HG03066 (cell line): ENCODE measurements around the gene SV2A.
A peak's percentile ranks its signal among the peaks of the same experiment; 100 is the strongest.

Source experiments
- ATAC-seq: cut with Tn5 transposase; IDR thresholded peaks from one replicate; pipeline ENCODE4 v1.9.1; 2021; ENCODE audit warnings: low read depth; ENCODE audit not compliant: unreplicated experiment

Gene SV2A

DNA sequence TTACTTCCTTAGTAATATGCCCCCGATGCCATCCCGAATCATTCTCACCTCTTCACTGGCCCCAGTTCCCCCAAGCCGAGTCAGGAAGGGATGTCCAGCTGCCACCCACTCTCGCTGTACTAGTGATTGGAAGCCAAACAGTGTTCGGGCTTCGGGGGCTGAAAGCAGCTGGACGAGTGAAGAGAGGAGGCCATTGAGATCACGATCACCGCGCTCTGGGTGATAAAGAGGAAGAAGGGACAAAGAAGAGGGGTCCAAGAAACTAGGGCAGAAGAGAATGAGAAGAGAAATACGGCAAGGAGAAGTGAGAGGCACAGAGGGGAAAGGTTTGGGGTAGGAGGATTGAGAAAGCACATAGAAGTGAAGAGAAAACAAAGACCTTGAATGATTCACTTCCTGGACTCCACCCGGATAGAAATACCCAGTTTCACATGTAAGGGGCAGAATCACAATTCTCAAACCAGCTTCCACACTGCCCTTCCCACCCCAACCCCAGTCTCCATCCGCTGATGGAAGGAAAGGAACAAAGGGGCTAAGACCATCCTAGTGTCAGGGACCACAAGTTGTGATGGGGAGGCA, 13.7 kb upstream of the SV2A start:
- ATAC-seq, result no peak

DNA sequence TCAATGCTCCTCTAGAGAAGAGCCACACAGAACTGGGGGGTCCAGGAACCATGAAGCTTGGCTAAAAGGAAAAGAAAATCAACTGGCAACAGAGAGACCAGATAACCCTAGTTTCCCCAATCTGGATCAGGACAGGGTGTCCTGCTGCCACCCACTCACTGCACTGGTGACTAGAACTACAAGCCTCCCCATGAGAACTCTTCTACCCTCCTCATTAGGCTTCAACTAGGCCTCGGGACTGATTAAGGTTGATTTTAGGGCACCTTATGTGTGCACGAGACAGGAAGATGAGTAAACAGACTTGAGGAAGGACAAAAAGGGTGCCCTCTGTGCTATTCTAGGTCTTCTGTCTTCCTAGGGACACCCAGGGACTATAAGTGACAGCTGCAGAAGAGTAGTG, 12.2 kb upstream of the SV2A start:
- no peak for ATAC-seq

DNA sequence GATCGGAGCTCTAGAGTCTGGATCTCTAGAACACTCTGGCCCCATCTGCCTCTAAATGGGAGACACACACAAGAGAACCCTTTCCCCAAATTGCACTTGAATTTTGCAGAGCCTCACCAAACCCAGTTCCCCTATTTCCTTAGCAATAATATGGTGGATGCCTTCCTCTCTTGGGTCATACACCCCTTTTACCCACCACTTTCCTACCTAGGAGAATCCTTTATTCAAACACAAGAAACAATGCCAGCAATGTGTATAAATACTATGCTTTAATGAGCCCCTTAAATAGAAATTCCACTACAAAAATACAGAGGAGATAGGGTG, 10.7 kb upstream of the SV2A start:
- no peak for ATAC-seq

- peak; percentile 94 for ATAC-seq
Observed at GRCh38 chr1:149927563-149928400, 10.1 kb upstream of the SV2A start, which contains the start of gene SF3B4. SF3B4 (minus strand) TSS chr1:149927803; CDS start chr1:149927759, 44 bp downstream.

DNA sequence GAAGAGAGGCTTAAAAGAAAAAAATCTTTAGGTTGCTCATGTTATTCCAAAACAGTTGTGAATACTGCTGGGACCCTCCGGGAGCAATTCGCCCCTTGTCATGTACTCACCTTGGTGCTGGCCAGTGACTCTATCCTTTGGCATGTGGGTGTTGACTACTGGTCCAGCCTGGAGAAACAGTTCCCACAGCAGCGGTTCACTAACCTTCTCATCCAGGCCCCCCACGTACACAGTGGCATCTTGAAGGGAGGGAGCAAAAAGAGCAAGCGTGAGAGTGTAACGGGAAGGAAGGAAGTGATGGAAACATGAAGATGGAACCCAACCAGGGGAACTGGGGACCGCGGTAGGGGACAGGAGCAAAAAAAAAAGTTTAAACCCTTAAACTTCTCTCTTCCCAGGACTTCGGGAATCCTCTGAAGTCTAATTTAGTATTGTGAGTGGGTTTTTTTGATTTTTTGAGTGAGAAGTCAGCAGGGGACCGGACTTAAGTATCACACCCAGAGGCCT, 9.5 kb upstream of the SV2A start:
- ATAC-seq, result no peak

- ATAC-seq, result no peak
Observed at GRCh38 chr1:149926296-149926695, 8.7 kb upstream of the SV2A start.

DNA sequence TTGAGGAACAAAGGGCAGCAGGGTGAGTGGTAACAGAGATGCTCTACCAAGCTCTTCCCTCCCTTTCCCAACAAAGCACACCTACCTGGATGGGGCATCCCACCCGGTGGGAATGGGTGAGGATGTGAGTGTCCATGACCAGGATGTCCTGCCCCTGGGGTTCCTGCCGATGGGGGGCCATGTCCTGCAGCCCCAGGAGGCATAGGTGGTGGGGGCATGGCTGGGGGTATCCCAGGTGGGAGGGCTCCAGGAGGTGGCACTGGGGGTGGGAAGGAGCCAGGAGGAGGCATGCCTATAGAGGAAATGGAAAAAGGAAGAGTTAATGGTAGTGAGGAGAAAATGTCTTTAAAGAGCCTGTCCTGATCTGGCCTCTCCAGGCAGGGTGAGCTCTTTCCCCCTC, 8.1 kb upstream of the SV2A start:
- ATAC-seq, result no peak

DNA sequence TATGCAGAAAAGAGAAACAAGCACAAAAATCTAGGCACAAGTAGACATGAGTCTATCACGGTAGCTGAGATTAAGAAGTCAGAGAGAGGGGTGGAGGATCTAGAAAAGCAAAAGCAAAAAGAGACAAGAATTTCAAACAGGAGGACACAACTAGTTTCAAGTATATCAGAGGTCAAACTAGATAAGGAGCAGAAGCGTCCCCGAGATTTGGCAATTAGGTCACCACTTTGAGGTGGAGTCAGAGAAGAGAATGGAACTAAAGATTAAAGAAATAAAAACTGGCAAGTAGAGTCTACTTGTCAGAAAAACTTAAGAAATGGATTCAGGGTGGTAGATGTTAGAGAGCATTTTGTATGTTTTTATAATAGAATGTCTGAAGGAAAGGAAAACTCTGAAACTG, 7.7 kb upstream of the SV2A start:
- no peak for ATAC-seq

DNA sequence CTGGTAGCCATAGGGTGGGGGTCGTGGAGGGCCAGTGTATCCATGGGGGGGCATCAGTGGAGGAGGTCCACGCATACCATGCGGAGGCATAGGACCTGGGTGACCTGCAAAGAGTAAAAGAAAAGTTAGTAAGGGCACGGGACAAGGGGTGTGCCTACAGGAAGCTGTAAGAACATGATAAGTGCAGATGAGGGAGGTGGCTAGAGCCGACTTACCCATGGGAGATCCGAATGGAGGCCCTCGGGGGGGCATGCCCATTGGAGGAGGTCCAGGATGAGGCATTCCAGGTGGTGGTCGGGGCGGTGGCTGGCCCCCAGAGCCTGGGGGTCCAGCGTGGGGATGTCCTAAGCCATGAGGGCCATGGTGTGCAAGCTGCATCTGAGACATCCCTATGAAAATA, 6.0 kb upstream of the SV2A start:
- ATAC-seq, result no peak

- no peak for ATAC-seq
Observed at GRCh38 chr1:149916898-149917252, 769 bp downstream of the SV2A start.

DNA sequence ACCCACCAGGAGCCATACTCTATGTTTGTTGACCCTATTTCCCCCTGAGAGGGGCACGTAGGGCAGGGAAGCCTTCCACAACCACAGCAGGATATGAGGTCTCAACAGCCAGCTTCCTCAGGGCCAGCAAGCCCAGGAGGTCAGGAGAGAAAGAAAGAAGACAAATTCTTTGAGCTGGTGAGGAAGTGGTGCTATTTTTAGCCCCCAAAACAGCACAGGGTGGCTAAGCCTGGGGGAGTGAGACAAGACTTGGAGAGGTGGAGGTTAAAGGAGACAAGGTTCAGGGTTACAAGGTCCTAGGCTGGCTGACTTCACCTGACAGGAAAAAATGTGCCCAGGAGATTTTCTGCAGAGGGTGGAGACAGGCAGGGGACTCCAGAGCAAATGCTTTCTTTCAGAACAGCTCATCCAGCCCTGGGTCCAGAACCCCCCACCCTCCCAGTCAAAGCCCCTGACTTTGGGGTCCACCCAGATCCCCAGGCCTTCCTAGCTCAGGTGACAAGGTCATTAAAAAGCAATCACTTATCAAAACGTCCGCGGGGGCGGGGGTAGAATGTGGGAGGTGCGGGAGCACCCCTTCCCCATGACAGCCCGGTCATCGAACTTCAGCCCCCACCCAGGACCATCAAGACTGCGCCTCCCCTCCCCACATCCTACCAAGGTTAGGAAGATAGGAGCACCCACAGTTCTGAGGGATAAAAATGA, 1.3 kb downstream of the SV2A start:
- ATAC-seq, result no peak

DNA sequence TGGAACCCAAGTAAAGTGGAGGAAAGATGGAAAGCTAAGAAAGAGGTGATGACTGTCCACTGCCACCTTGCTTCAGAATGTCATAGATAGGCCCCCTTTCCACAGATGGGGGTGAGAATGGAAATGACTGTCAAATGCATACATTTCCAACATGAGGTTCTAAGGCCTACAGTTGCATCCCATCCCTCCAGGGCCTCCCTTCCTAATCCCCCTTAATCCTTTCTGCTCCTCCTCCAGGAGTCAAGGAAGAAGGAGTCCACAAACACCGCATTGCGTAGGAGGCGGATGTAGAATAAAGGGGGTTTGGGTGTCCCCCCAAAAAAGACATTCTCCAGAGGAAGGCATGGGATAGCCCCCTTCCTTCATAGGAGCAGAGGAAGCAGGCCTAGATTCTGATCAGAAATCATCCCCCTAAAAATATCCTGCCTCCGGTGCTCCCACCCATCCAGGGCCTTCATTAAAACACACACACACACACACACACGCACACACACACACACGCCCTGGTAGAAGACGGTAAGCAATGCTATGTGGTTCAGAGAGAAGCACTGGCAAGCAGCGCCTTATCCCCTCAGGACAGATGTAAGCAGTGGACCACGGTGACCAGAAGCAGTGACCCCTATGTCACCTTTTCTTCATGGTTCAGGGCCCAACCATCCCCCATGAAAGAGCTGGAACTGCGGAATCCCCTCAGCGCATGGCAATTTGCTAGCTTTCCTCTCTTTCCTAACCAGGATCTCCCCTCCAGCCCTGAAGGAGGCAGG, 2.0 kb downstream of the SV2A start:
- no peak for ATAC-seq

DNA sequence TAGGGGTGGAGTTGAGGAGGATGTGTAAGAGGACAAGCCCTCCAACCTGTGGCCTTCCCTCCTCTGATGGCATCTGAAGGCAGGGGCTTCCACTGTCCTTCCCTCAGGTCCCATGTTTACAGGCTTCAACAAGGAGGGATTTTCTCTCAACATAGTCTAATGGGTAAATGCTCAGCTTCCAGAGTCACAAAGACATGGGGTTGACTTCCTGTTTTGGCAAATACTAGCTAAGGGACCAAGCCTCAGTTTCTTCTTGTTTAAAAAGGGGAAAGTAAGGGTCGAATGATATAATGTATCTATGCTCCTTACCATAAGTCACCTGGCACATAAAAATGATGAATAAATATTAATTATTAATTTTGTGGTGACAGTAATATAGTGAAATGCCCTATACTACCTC, 3.1 kb downstream of the SV2A start:
- ATAC-seq, result no peak

GRCh38 chr1:149906570-149907075, 11.0 kb downstream of the SV2A start:
- ATAC-seq, result no peak

DNA sequence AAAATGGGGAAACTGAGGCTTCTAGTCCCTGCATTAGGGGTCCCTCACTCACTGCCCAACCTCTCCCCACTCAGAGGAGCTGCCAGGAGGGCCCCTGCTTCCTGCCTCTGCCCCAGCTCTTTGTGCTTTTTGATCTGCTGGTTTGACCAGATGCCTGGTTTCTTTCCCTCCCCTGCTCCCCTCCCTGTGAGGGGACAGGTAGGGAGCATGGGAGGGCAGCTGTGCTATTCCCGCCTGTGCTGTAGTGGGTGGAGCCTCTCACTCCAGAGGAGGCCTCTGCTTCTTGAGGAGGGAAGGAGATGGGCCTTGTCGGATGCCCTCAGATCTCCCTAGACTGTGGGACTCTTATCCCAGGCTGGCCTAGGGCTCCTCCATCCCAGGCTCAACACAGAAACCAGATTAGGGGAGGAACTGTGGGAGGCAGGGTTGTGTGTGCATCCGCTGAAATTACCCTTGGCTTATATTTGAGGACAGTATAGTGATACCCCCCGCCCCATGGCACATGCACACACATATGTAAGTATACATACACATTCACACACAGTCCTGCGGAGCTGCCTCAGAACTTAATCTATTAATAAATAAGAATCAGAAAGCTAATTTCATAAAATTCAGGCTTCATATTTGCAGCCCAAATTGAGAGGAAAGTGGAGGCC, 13.7 kb downstream of the SV2A start:
- ATAC-seq, result no peak

- peak; percentile 93 for ATAC-seq
Observed at GRCh38 chr1:149899460-149900284, 18.0 kb downstream of the SV2A start, which contains the start of gene BOLA1. BOLA1 (plus strand) TSS chr1:149899568; CDS start chr1:149900060, 492 bp downstream.

- no peak for ATAC-seq
Observed at GRCh38 chr1:149896575-149896974, 21.1 kb downstream of the SV2A start.

DNA sequence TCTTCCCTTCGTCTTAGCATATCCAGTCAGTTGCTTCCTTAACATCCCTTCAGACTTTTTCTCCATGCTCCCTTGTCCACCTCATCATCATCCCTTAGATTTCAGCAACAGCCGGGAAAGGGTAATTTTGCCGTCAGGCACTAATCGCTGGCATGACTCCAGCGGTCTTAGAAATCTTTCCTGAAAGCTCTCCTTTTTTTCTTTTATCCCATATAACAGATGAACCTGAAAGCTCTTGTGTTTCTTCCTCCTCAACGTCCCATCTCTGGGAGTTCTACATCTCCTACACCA, 28.7 kb downstream of the SV2A start:
- no peak for ATAC-seq

GRCh38 chr1:149888247-149888998, 29.2 kb downstream of the SV2A start:
- peak; percentile 14 for ATAC-seq
